Posterior cingulate gyrus (tissue), 11 donors: ENCODE results near the gene CFAP68.
A peak's percentile ranks its signal among the peaks of the same experiment; 100 is the strongest.
"Not testable (repeated sequence)": the region's sequence is repeated elsewhere in the genome, so short reads cannot be mapped to it uniquely, and the experiment has no call there.

Source experiments
- DNase-seq, 10 donors: peaks; one replicate each; pipeline versions ENCODE4 v3.0.0 to v3.0.0-alpha.2; 2020 to 2021; ENCODE audit warnings: mixed read lengths in 3 of 10
- intact Hi-C: fragments of 100-400 bp; cut with DNase I; formaldehyde crosslinking; loops from one replicate; pipeline ENCODE4 v1.15.1; 2023

CFAP68 gene

GRCh38 chr11:111913031-111913861 is 33.9 kb downstream of the CFAP68 start:
- intact Hi-C loops, result loop anchor here (5.0 kb wide), 1 partner anchor 36 kb away; the partner anchor contains the start of genes CFAP68 and FDXACB1
- peak in 3 of 10 donors; percentile 25 to 88 (median 79) for DNase-seq

GRCh38 chr11:111913997-111914396 is 34.7 kb downstream of the CFAP68 start:
- intact Hi-C loops, result loop anchor here (5.0 kb wide), 1 partner anchor 37 kb away; the partner anchor contains the start of genes CFAP68 and FDXACB1
- peak in 8 of 10 donors; percentile 38 to 93 (median 70) for DNase-seq

DNA sequence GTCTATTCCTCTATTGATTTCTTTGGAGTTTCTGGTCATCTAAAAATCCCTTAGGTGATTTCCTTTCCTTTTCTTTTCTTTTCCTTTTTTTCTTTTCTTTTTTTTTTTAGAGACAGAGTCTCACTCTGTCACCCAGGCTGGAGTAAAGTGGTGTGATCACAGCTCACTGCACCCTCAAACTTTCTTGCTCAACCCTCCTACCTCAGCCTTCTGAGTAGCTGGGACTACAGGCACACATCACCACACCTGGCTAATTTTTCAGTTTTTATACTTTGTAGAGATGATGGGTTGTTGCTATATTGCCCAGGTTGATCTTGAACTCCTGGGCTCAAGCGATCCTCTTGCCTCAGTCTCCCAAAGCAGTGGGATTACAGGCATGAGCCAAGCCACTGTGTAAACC is 37.4 kb downstream of the CFAP68 start:
- DNase-seq, result no peak
- intact Hi-C loops, result no loop called here

- intact Hi-C loops, result no loop called here
These were observed 38.0 kb downstream of the CFAP68 start for GRCh38 chr11:111917312-111917711.

DNA sequence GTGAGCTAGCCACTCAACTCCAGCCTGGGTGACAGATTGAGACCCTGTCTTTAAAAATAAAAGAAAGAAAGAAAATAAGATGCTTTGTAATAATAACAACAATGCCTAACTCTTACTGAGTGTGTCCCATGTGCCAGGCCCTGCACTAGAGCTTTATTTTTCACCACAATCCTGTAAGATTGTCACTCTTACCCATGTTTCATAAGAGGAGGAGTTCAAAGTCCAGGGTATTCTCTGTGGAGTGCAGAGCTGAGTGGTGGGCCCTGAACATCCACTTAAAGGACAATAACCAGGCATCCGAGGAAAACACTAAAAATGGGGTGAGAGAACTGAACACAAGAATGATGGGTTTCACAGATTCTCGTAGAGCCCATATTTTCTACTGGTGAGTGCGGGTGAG is 38.4 kb downstream of the CFAP68 start:
- intact Hi-C loops, result no loop called here
- DNase-seq, result no peak

More at GRCh38 chr11:111917312-111917711, 38.0 kb downstream of the CFAP68 start:
- DNase-seq, result no peak

GRCh38 chr11:111918390-111919256 is 39.3 kb downstream of the CFAP68 start, which contains the start of gene C11orf52:
C11orf52 (plus strand) TSS chr11:111918913; CDS start chr11:111918973, 60 bp downstream.
- intact Hi-C loops, result no loop called here
- peak in 1 of 10 donors; percentile 46 for DNase-seq

- no peak for DNase-seq
- intact Hi-C loops, result no loop called here
These were observed 41.6 kb downstream of the CFAP68 start for GRCh38 chr11:111920908-111921307.

DNA sequence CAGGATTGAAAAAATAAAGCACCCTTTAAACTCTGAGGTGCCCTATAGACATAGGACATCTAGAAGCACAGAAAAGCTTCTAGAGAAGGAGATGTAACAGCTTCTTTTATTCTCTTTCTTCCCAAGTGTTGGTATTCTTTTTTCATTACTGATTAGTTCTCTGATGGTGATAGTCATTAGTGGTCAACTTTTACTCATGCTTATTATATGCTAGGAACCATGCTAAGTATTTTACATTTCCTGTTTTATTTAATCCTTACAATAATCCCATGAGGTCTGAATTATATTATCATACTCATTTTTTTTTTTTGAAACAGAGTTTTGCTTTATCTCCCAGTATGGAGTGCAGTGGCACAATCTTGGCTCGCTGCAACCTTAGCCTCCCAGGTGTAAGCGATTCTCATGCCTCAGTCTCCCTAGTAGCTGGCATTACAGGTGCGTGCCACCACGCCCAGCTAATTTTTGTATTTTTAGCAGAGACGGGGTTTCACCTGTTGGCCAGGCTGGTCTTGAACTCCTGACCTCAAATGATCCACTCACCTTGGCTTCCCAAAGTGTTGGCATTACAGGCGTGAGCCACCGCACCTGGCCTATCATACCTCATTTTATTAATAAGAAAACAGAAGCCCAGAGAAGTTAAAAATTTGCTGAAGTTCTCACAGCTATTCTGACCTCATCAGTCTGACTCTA is 42.3 kb downstream of the CFAP68 start:
- DNase-seq, result peak in 1 of 10 donors; percentile 42
- intact Hi-C loops, result no loop called here

- intact Hi-C loops, result no loop called here
- no peak for DNase-seq
These were observed 43.5 kb downstream of the CFAP68 start for GRCh38 chr11:111922803-111923202.

DNA sequence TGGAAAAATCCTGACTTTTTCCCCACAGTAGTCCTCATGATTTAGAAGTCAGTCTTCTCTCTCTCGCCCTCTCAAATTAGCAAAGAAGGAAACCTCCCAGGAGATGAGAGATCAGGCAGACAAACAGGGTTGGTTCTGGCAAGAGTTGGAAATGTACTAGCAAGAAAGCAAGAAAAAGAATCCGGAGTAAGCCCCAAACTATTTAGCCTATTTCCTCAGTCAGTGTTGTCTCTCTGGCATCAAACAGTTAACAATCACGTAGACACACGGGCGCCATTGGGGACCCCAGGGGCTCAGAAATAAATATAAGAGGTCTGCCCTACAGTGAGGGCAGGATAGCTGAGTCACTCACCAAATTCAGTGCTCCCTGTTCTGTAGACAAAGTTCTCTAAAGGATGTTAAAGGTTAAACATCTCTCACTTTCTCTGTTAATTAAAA is 44.0 kb downstream of the CFAP68 start:
- DNase-seq, result no peak
- intact Hi-C loops, result no loop called here

- DNase-seq, result no peak
- intact Hi-C loops, result no loop called here
These were observed 44.6 kb downstream of the CFAP68 start for GRCh38 chr11:111923951-111924350.

DNA sequence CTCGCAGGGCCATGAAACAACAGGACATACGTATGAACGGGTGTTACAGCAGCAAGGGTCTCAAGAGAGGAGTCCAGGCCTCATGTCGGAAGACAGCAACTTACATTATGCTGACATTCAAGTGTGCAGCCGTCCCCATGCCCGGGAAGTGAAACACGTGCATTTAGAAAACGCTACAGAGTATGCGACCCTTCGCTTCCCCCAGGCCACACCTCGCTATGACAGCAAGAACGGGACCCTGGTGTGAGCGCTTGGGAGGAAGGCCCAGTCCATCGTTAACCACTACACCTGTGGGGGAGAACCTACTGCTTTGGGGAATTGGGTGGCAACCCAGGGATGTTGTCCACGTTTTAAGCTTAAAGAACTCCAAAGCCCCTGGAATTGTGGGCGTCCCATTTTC is 46.6 kb downstream of the CFAP68 start:
- DNase-seq, result peak in 1 of 10 donors; percentile 78
- intact Hi-C loops, result loop anchor here (5.0 kb wide), 1 partner anchor 49 kb away; the partner anchor contains the start of genes CFAP68 and FDXACB1

DNA sequence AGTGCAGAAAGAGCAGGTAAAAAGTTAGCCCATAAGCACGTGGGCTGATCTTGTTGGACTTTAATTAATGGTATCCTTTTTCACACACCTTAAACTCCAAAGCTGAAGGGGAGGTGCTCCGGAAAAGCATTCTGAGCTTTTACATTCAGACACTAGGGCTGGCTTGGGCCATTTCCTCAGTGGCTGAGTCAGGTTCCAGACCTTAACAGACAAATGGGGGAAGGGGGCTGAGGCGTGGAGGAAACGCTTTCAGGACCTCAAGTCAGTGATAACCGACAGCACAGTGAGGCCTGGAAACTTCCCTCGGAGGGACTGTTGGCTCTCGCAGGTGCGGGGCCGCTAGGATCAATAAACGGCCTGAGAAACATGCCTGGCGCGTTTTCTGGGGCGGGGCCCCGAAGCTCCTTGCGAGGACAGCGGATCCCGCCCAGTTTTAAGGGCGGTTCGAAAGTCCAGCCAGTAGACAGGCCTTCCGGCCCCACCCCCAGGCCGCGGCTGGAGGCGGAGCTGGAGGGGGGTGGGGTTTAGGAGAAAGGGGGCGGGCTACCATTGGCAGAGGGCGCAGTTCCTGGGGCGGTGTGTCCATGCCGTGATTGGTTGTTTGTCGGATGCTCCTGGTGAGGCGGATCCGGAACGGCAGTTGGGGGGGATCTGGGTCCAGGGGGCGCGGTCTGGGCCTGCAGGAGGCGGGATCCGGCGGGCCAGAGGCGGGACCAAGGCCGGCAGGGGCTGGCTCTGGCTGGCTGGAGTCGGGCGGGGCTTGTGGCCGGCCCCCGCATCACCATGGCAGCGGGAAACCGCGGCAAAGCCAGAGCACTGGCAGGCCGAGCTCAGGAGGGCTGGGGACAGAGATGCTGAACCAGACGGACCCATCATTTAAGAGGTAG is 47.4 kb downstream of the CFAP68 start:
- intact Hi-C loops, result loop anchor here (5.0 kb wide), 1 partner anchor 49 kb away; the partner anchor contains the start of genes CFAP68 and FDXACB1
- peak; percentile 93 to 100 (median 98) for DNase-seq

GRCh38 chr11:111930472-111930871 is 51.1 kb downstream of the CFAP68 start:
- intact Hi-C loops, result no loop called here
- no peak for DNase-seq

- intact Hi-C loops, result loop anchor here (2.0 kb wide), 1 partner anchor 56 kb away; no protein-coding TSS in a partner anchor
- no peak for DNase-seq
These were observed 53.2 kb downstream of the CFAP68 start for GRCh38 chr11:111932611-111932950.

DNA sequence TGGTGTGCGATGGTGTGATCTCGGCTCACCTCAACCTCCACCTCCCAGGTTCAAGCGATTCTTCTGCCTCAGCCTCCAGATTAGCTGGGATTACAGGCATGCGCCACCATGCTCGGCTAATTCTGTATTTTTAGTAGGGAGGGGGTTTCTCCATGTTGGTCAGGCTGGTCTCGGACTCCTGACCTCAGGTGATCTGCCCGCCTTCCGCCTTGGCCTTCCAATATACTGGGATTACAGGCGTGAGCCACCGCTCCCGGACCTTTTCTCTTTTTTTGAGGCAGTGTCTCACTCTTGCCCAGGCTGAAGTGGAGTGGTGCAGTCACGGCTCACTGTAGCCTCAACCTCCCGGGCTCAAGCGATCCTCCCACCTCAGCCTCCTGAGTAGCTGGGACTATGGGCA is 53.8 kb downstream of the CFAP68 start:
- not testable (repeated sequence) for DNase-seq
- intact Hi-C loops, result loop anchor here (2.0 kb wide), 1 partner anchor 56 kb away; no protein-coding TSS in a partner anchor

GRCh38 chr11:111933872-111934271 is 54.5 kb downstream of the CFAP68 start:
- intact Hi-C loops, result loop anchor here (2.0 kb wide), 1 partner anchor 55 kb away; no protein-coding TSS in a partner anchor
- no peak for DNase-seq

DNA sequence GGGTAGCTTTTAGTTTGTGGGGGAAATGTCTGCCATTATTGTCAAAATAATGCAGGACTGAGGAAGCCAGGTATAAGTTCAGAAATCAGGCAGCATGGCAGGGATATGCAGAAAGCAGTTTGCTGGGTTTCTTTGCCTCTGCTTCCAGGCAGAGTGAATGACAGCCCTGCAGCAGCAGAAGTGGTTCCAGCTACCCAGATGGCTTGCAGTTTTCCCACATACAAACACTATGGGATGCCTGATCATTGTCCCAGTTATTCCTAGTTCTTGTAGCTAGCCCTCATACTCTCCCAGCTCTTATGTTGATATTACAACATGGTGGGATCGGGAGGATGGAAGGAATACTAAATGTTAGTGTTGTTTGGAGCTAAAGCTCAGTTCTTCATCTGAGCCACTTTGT is 55.0 kb downstream of the CFAP68 start:
- intact Hi-C loops, result no loop called here
- no peak for DNase-seq
